Activated CD8-positive, alpha-beta memory T cell treated with anti-CD3 and anti-CD28 coated beads, Interleukin-2, amount 10 ng/mL, durations not matched to agents 7 days and 5 days (primary cell): ENCODE measurements around the gene CPEB4. TPM values are rescaled to one million over a fixed set of nuclear protein-coding genes. Genes with fewer than 3 reads are reported as not detected.

Experiments
- ATAC-seq: fragments of 150-1000 bp; cut with Tn5 transposase; one replicate; pipeline ENCODE4 v1.10.0; 2021; ENCODE audit warnings: moderate library complexity
- CTCF ChIA-PET: fragments of 350-600 bp; sonication (Branson Sonifier 250); formaldehyde crosslinking; loops from one replicate; lab custom pipeline; 2021; ENCODE audit warnings: antibody characterized with exemption; lab: Charles Lee
- DNase-seq: peaks from one replicate; pipeline ENCODE4 v3.0.0-alpha.2; 2020
- H3K27ac Mint-ChIP-seq: one replicate; pipeline ENCODE4 v1.8.0; 2021; ENCODE audit warnings: mild to moderate bottlenecking, mixed read lengths
- H3K27me3 Mint-ChIP-seq: one replicate; pipeline ENCODE4 v1.8.0; 2021; ENCODE audit warnings: mixed read lengths
- H3K36me3 Mint-ChIP-seq: one replicate; pipeline ENCODE4 v1.8.0; 2021; ENCODE audit warnings: mild to moderate bottlenecking, mixed read lengths
- H3K4me1 Mint-ChIP-seq: one replicate; pipeline ENCODE4 v1.8.0; 2021; ENCODE audit warnings: mixed read lengths
- H3K4me3 Mint-ChIP-seq: one replicate; pipeline ENCODE4 v1.8.0; 2021; ENCODE audit warnings: mild to moderate bottlenecking, moderate library complexity, mixed read lengths
- H3K9me3 Mint-ChIP-seq: one replicate; pipeline ENCODE4 v1.8.0; 2022; ENCODE audit warnings: low read depth, mixed read lengths
- total RNA-seq, 2 experiments: library from RNA; stranded (reverse); gene quantifications; one replicate each; pipeline ENCODE4 v1.2.3, GENCODE V29; 2021

Gene CPEB4
- total RNA-seq, 2 experiments from 2014 or later, result 12.5 to 15.8 TPM

DNA sequence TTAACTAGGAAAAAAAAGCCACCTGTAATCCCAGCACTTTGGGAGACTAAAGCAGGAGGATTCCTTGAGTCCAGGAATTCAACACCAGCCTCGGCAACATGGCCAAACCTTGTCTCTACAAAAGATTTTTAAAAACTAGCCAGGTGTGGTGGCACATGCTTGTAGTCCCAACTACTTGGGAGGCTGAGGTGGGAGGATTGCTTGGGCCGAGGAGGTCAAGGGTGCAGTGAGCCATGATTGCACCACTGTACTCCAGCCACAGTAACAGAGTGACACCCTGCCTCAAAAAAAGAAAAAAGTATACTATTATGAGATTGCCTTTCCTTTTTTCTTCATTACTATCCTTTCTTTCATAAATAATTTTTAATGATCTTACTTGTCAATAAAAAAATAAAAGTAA, 45.8 kb downstream of the CPEB4 start:
- no peaks in the 10 kb centered on the region for H3K4me1 Mint-ChIP-seq
- DNase-seq, result no peak
- H3K27me3 Mint-ChIP-seq, result no peaks in the 10 kb centered on the region
- no peak for ATAC-seq
- no peak overlapping the region for H3K4me3 Mint-ChIP-seq
- no peak overlapping the region for H3K27ac Mint-ChIP-seq
- CTCF ChIA-PET, result interaction anchor here (1.4 kb wide), 1 partner anchor 10 kb away, joined by 3 read pairs; no protein-coding TSS in a partner anchor
- H3K9me3 Mint-ChIP-seq, result no peaks in the 10 kb centered on the region
- no peaks in the 10 kb centered on the region for H3K36me3 Mint-ChIP-seq

DNA sequence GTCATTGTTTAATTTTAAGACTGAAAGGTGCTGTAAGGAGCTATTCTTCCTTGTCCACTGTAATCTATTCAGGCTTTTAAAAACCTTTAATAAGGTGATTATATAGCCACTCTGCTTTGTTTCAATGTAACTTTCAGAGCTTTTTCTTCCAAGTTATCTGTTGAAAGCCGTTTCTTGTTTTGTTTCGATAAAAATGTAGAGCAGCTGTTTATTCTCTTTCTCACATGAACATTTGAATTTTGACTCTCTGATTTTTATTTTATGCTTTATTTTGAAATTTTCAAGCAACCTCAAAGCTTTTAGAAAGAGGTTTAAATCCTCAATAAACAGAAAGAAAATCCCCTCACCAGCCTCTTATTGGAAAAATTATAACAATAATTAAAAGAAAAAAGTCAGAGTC, 47.2 kb downstream of the CPEB4 start:
- CTCF ChIA-PET, result interaction anchor here (1.1 to 1.3 kb wide), 2 partner anchors 10 to 12 kb away, joined by 3 to 8 read pairs; no protein-coding TSS in a partner anchor
- H3K9me3 Mint-ChIP-seq, result no peaks in the 10 kb centered on the region
- no peak overlapping the region for H3K27ac Mint-ChIP-seq
- no peaks in the 10 kb centered on the region for H3K36me3 Mint-ChIP-seq
- ATAC-seq, result no peak
- no peak overlapping the region for H3K4me3 Mint-ChIP-seq
- H3K27me3 Mint-ChIP-seq, result no peaks in the 10 kb centered on the region
- no peak for DNase-seq
- no peaks in the 10 kb centered on the region for H3K4me1 Mint-ChIP-seq

DNA sequence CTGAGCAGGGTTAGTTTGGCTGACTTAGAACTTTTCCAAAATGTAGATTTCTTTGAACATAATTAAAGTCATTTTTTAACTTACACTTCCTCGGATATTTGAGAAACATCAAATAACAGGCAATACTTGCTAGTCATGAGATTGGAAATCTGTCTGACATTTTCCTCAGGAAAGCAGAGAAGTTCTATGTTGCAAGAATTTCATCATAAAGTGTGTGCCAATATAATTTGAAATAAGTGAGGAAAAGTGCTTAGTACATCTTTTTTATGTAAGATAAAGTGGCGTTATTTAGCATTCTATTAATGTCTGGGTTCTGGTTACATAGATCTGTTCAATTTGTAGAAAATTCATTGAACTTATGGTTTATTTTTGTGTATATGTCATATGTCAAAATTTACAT, 52.1 kb downstream of the CPEB4 start:
- DNase-seq (no peak), ATAC-seq (no peak)
- no peaks in the 10 kb centered on the region for H3K9me3 Mint-ChIP-seq
- peaks cover under 1% of the 10 kb centered on the region for H3K36me3 Mint-ChIP-seq
- no peaks in the 10 kb centered on the region for H3K27me3 Mint-ChIP-seq
- H3K27ac Mint-ChIP-seq, result no peak overlapping the region
- H3K4me3 Mint-ChIP-seq, result no peak overlapping the region
- CTCF ChIA-PET, result interaction anchor here (0.6 to 1.0 kb wide), 3 partner anchors 33 to 66 kb away, joined by 3 read pairs; no protein-coding TSS in a partner anchor
- no peaks in the 10 kb centered on the region for H3K4me1 Mint-ChIP-seq

DNA sequence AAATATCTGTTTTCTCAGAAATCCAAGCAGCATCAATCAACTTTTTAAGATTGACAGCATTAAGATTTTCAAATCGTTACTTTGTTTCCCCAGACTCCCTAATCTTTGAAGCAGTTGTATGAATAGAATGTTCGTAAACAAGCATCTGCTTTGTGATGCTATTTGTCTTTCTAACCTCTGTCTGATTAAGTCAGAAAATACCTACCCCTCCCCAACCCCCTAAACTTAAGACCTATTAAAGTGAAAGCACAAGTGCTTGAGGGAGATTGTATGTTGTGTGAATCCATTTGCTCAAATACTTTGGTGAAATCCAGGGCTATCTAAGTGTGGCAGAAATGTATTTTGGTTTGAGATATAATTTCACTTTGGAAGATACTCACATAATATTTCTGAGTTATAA, 53.0 kb downstream of the CPEB4 start:
- CTCF ChIA-PET, result interaction anchor here (1.0 kb wide), 1 partner anchor 32 kb away, joined by 3 read pairs; no protein-coding TSS in a partner anchor
- no peak for DNase-seq
- Mint-ChIP-seq H3K4me3 (no peak overlapping the region), H3K9me3 (no peaks in the 10 kb centered on the region), H3K4me1 (no peaks in the 10 kb centered on the region), H3K27me3 (no peaks in the 10 kb centered on the region), H3K27ac (no peak overlapping the region), H3K36me3 (peaks cover 3% of the 10 kb centered on the region)
- no peak for ATAC-seq

DNA sequence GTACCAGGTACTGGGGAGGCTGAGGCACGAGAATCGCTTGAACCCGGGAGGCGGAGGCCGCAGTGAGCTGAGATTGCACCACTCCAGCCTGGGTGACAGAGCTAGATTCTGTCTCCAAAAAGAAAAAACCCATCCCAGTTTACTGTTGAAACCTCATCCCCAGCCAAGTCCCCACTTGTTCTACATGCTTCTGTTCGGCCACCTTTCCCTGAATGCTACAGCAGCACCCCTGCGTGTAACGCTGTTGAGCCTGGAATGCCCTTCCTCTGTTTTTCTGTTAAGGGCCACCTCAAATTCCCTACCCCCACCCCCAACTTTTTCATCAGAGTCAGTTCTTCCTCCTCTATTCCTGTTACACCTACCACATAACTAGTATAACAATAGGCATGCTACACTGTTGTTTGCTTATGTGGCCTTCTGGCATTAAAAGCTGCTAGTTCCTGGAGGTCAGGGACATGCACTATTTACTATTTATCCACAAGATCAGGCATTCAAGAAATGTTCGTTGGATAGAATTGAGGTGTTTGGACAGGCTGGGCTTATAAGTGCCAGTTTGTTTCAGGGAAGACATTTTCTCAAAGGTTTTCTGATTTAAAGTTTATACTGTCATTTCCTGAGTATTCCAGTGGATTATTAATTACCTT, 53.7 kb downstream of the CPEB4 start:
- ATAC-seq (no peak), DNase-seq (no peak)
- CTCF ChIA-PET, result no interaction called here
- Mint-ChIP-seq H3K27me3 (no peaks in the 10 kb centered on the region), H3K36me3 (peaks cover 3% of the 10 kb centered on the region), H3K4me3 (no peak overlapping the region), H3K4me1 (no peaks in the 10 kb centered on the region), H3K27ac (no peak overlapping the region), H3K9me3 (no peaks in the 10 kb centered on the region)

DNA sequence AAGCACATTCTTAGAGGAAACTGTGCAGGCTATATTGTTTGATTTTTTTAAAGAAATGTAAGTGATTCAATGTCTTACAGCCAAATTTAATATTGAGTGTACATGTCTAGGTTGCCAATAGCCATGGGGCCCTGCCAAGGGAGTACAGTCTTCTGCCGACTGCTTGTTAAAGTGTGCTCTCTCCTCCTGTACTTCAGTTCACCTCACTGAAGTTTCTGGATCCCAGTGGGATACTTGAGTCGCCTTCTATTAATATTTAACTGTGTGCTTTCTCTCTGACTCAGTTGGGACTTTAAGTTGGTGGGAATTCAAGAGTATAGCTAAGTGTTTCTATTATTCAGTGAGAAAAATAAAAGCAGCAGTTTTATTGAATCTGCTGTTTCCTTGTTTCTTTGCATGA, 56.4 kb downstream of the CPEB4 start:
- Mint-ChIP-seq H3K27ac (no peak overlapping the region), H3K9me3 (no peaks in the 10 kb centered on the region), H3K4me3 (no peak overlapping the region), H3K36me3 (peaks cover 11% of the 10 kb centered on the region), H3K4me1 (no peaks in the 10 kb centered on the region), H3K27me3 (no peaks in the 10 kb centered on the region)
- DNase-seq (no peak), ATAC-seq (no peak)
- CTCF ChIA-PET, result interaction anchor here (3.0 kb wide), 1 partner anchor 29 kb away, joined by 8 read pairs; no protein-coding TSS in a partner anchor

DNA sequence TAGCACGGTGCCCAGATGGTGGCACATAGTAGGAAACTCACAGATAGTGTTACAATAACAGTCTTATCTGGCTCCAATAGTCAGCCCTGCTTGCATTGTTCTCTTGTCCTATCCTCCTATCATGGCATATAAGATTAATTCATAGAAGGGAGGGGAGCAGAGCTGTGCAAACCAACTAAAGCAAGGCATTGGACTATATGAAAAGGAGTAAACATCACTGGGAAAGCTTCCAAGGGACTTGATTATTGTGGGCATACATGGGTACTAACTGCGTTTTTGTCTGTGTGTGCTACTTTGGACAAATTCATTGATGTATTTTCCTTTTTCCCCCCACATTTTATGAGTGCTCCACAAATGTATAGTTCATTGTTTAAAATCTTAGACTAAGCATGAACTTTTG, 57.0 kb downstream of the CPEB4 start:
- Mint-ChIP-seq H3K36me3 (peaks cover 15% of the 10 kb centered on the region), H3K27ac (no peak overlapping the region), H3K27me3 (no peaks in the 10 kb centered on the region), H3K9me3 (no peaks in the 10 kb centered on the region), H3K4me1 (no peaks in the 10 kb centered on the region), H3K4me3 (no peak overlapping the region)
- DNase-seq, result no peak
- ATAC-seq, result no peak
- CTCF ChIA-PET, result interaction anchor here (0.6 to 3.0 kb wide), 4 partner anchors 13 to 323 kb away, joined by 3 to 8 read pairs (median 3); no protein-coding TSS in a partner anchor

DNA sequence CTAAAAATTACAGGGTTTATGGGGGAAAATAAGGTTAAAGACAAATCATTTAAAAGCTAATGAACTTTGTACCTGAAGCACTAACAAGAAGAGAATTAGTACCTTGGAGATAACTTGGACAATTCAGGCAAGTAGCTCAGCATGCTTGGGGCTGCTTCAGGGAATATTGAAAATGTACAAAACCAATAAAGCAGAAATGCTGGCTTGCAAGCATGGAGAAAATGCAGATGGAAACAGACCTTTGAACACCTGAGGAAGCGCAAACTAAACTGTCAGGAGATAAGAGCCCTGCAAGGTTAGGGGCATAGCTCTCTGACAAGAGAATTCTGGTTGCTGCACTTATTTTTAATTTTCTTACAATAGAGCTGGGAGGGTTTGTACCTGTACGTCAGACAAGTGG, 58.2 kb downstream of the CPEB4 start:
- H3K27ac Mint-ChIP-seq, result no peak overlapping the region
- ATAC-seq (no peak), DNase-seq (no peak)
- CTCF ChIA-PET, result interaction anchor here (0.7 to 3.0 kb wide), 3 partner anchors 12 to 27 kb away, joined by 3 to 8 read pairs (median 3); no protein-coding TSS in a partner anchor
- H3K4me3 Mint-ChIP-seq, result no peak overlapping the region
- H3K4me1 Mint-ChIP-seq, result no peaks in the 10 kb centered on the region
- peaks cover 19% of the 10 kb centered on the region for H3K36me3 Mint-ChIP-seq
- H3K27me3 Mint-ChIP-seq, result no peaks in the 10 kb centered on the region
- H3K9me3 Mint-ChIP-seq, result no peaks in the 10 kb centered on the region

DNA sequence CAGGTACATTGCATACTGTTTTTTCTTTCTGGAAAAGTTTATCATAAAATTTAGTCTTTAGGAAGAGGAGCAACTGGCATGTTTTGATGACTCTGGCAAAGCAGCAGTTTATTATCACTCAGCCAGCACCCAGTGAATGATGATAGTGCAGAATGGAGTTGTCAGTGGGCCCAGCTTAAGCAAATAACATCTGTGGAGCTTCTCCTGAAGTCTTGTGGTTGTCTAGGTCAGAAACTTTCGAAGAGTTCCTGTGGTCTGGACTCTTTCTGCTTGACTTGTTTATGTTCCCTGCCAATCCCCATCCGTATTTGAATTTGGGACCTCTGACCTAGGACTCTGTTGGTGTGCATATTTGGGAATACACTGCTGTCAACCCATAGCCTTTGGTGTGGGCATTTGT, 62.7 kb downstream of the CPEB4 start:
- ATAC-seq, result no peak

DNA sequence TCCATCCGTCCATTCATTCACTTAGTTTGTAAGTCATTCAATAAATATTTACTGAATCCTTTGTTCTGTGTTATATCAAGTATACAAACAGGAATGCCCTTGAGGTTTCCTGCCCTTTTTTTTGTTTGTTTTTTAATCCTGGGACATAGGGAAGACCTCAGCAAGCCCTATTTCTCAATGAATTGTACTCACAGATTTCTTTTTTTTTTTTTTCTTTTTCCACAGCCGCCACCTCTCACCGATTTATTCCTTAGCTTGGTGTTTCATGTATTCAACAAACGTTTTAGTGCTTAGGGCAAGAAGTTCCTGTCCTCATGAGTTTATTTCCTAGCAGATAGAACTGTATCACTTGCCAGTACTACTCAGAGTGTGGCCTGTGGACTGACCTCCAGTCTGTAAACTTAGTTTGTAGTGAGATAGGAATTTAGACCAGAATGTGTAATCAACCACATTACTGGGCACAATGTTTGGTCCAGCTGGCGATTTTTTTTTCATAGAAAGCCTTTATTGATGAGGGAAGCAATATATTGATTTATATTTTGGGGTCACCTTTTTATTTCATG, 65.5 kb downstream of the CPEB4 start:
- Mint-ChIP-seq H3K9me3 (no peaks in the 10 kb centered on the region), H3K27ac (no peak overlapping the region), H3K4me3 (no peak overlapping the region), H3K36me3 (peaks cover 25% of the 10 kb centered on the region), H3K27me3 (no peaks in the 10 kb centered on the region), H3K4me1 (no peaks in the 10 kb centered on the region)
- CTCF ChIA-PET, result interaction anchor here (1.2 kb wide), 1 partner anchor 28 kb away, joined by 4 read pairs; no protein-coding TSS in a partner anchor
- DNase-seq, result no peak
- ATAC-seq, result no peak

More for the DNA sequence above, 62.7 kb downstream of the CPEB4 start:
- no peak for DNase-seq
- Mint-ChIP-seq H3K36me3 (peaks cover 28% of the 10 kb centered on the region), H3K4me1 (no peaks in the 10 kb centered on the region), H3K27ac (no peak overlapping the region), H3K4me3 (no peak overlapping the region), H3K9me3 (no peaks in the 10 kb centered on the region), H3K27me3 (no peaks in the 10 kb centered on the region)
- CTCF ChIA-PET, result no interaction called here

DNA sequence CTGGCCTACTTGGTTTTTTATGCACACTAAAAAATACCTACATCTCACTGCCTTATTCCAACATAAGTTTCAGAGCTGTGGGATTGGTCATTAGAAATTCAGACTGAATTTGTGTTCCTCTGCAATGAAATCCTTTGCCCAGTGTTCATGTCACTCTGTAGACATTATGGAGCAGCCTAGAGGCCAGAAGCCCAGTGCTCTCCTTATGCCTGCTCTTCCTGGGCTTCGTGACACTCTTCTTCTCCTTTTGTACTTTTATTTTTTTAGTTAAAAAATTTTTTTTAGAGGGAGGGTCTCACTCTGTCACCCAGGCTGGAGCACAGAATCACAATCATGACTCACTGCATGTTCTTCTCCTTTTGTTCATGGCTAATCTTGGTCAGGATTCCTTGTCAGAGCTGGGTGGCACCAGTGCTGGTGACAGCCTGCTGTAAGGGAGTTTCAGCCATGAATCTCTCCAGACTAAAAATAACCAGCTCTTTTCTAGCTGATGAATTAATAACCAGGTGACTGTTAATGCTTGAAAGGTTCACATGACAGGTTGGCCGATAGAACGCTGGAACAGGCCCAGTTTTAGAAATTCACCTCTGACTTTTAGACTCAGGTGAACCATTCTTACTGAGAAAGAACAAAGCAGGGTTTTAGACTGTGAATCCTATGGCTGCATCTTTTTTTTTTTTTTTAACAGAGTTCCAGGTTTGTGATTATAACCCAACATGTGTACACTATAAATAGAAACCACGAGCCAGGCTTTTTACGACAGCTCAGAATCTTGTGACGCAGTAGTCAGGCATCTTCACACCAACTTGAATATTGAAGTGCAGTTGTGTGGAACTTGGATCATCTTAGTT, 66.7 kb downstream of the CPEB4 start:
- Mint-ChIP-seq H3K27me3 (no peaks in the 10 kb centered on the region), H3K4me1 (no peaks in the 10 kb centered on the region), H3K36me3 (peaks cover 19% of the 10 kb centered on the region), H3K4me3 (no peak overlapping the region), H3K9me3 (no peaks in the 10 kb centered on the region), H3K27ac (no peak overlapping the region)
- CTCF ChIA-PET, result interaction anchor here (0.9 kb wide), 1 partner anchor 29 kb away, joined by 3 read pairs; no protein-coding TSS in a partner anchor
- ATAC-seq (no peak), DNase-seq (no peak)

DNA sequence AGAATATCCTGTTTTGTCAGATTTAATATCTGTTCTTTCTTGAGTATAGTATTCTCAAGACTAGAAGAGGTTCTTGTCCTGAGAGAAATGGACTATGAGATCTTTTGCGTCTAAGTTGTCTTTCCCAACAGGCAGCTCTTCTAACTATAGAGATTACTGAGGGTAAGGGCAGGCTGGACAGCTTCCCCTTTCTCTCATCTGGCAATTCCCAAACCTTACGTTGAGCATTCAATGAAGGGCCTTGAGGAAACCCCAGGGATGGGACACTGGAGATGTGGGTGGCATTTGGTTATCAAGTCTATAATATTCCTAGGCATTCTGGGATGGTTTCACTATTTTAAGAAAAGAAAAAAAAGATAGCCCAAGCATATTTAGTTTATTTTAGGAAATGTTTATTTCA, 72.8 kb downstream of the CPEB4 start:
- H3K9me3 Mint-ChIP-seq, result no peaks in the 10 kb centered on the region
- H3K27me3 Mint-ChIP-seq, result no peaks in the 10 kb centered on the region
- CTCF ChIA-PET, result no interaction called here

DNA sequence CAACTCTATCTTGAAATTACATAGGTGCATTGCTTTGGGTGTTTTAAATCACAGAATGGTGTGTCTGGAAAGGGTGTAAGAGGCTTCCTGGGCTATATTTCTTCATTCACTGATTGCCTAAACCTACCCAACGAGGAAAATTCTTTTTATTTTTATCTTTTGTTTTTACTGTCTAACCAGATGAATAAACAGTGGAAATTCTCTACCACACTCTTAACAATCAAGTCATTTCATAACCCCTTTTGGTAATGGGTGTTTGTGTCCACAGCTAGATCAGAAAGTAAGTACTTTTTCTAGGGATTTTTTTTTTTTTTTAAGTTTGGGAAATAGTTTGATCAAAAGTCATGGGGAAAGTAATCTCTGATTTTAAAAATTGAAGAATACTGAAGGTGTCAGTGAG, 73.3 kb downstream of the CPEB4 start:
- Mint-ChIP-seq H3K36me3 (no peaks in the 10 kb centered on the region), H3K9me3 (no peaks in the 10 kb centered on the region), H3K4me1 (no peaks in the 10 kb centered on the region), H3K4me3 (no peak overlapping the region), H3K27me3 (no peaks in the 10 kb centered on the region), H3K27ac (no peak overlapping the region)
- CTCF ChIA-PET, result interaction anchor here (3.0 kb wide), 1 partner anchor 12 kb away, joined by 14 read pairs; no protein-coding TSS in a partner anchor
- ATAC-seq (no peak), DNase-seq (no peak)

More for the DNA sequence above, 72.8 kb downstream of the CPEB4 start:
- Mint-ChIP-seq H3K36me3 (peaks cover under 1% of the 10 kb centered on the region), H3K4me3 (no peak overlapping the region), H3K27ac (no peak overlapping the region), H3K4me1 (no peaks in the 10 kb centered on the region)
- DNase-seq, result no peak
- ATAC-seq, result no peak
